Activated CD8-positive, alpha-beta T cell treated with anti-CD3 and anti-CD28 coated beads for 36 hours (primary cell): ENCODE results near the gene PDZD2. TPM values are rescaled to one million over a fixed set of nuclear protein-coding genes. Genes with fewer than 3 reads are reported as not detected.
"Not testable (repeated sequence)": the region's sequence is repeated elsewhere in the genome, so short reads cannot be mapped to it uniquely, and the experiment has no call there.

Experiments
- ATAC-seq: fragments of 200-7000 bp; cut with Tn5 transposase; one replicate; pipeline ENCODE4 v1.10.0; 2021; ENCODE audit warnings: mild to moderate bottlenecking, moderate library complexity
- CTCF ChIA-PET: fragments of 350-600 bp; sonication (Branson Sonifier 250); formaldehyde crosslinking; loops from one replicate; lab custom pipeline; 2021; ENCODE audit warnings: antibody characterized with exemption; lab: Charles Lee
- POLR2A ChIA-PET: fragments of 350-600 bp; sonication (Branson Sonifier 250); formaldehyde crosslinking; loops from one replicate; lab custom pipeline; 2021; ENCODE audit warnings: antibody characterized with exemption; lab: Charles Lee
- DNase-seq: peaks from one replicate; pipeline ENCODE4 v3.0.0-alpha.2; 2020
- H3K27ac Mint-ChIP-seq: one replicate; pipeline ENCODE4 v1.8.0; 2021; ENCODE audit warnings: mild to moderate bottlenecking, mixed read lengths
- H3K27me3 Mint-ChIP-seq: one replicate; pipeline ENCODE4 v1.8.0; 2021; ENCODE audit warnings: mixed read lengths
- H3K36me3 Mint-ChIP-seq: one replicate; pipeline ENCODE4 v1.8.0; 2021; ENCODE audit warnings: low read depth, mixed read lengths
- H3K4me1 Mint-ChIP-seq: one replicate; pipeline ENCODE4 v1.8.0; 2021; ENCODE audit warnings: low read depth, mixed read lengths
- H3K4me3 Mint-ChIP-seq: one replicate; pipeline ENCODE4 v1.8.0; 2021; ENCODE audit warnings: mild to moderate bottlenecking, moderate library complexity, mixed read lengths
- H3K9me3 Mint-ChIP-seq: one replicate; pipeline ENCODE4 v1.8.0; 2021; ENCODE audit warnings: mixed read lengths
- CTCF ChIP-seq: fragments of 200-600 bp; IDR thresholded peaks from one replicate; pipeline ENCODE4 v1.8.0; 2022; ENCODE audit warnings: antibody characterized with exemption, mild to moderate bottlenecking
- intact Hi-C: fragments of 100-400 bp; cut with micrococcal nuclease; formaldehyde crosslinking; loops from one replicate; pipeline ENCODE4 v1.10.0; 2022
- total RNA-seq, 2 experiments: library from RNA; stranded (reverse); gene quantifications; one replicate each; pipeline ENCODE4 v1.2.3, GENCODE V29; 2021

The PDZD2 gene
- total RNA-seq, 2 experiments from 2014 or later = not detected

GRCh38 chr5:32116574-32117313 is 477.8 kb downstream of the PDZD2 start:
- DNase-seq (no peak), ATAC-seq (peak; percentile 13)
- POLR2A ChIA-PET = no interaction called here
- intact Hi-C loops = no loop called here
- H3K4me3 Mint-ChIP-seq = peak overlapping the region; percentile 38
- CTCF ChIA-PET = interaction anchor here (0.7 to 1.1 kb wide), 2 partner anchors 116 to 212 kb away, joined by 3 to 5 read pairs; no protein-coding TSS in a partner anchor
- no peaks in the 10 kb centered on the region for H3K27me3 Mint-ChIP-seq
- peaks cover 52% of the 10 kb centered on the region for H3K36me3 Mint-ChIP-seq
- peak overlapping the region; percentile 86 for H3K27ac Mint-ChIP-seq
- H3K4me1 Mint-ChIP-seq = peaks cover 44% of the 10 kb centered on the region
- no peaks in the 10 kb centered on the region for H3K9me3 Mint-ChIP-seq
- TF ChIP-seq CTCF = no peak

DNA sequence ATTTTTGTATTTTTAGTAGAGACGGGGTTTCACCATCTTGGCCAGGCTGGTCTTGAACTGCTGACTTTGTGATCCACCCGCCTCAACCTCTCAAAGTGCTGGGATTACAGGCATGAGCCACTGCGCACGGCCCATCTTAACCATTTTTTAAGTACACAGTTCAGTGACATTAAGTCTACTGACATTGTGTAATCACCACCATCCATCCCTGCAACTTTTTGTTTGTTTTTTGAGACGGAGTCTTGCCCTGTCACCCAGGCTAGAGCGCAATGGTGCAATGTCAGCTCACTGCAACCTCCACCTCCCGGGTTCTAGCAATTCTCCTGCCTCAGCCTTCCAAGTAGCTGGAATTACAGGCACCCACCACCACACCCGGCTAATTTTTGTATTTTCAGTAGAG is 480.0 kb downstream of the PDZD2 start:
- H3K9me3 Mint-ChIP-seq, POLR2A ChIA-PET, H3K4me3 Mint-ChIP-seq, intact Hi-C loops, DNase-seq, ATAC-seq, H3K27me3 Mint-ChIP-seq, H3K27ac Mint-ChIP-seq: not testable (repeated sequence)
- Mint-ChIP-seq H3K4me1 (peaks cover 61% of the 10 kb centered on the region), H3K36me3 (peaks cover 49% of the 10 kb centered on the region)
- CTCF ChIA-PET = interaction anchor here (1.0 kb wide), 1 partner anchor 53 kb away, joined by 3 read pairs; no protein-coding TSS in a partner anchor

- POLR2A ChIA-PET = no interaction called here
- H3K27me3 Mint-ChIP-seq = no peaks in the 10 kb centered on the region
- H3K9me3 Mint-ChIP-seq = no peaks in the 10 kb centered on the region
- no peak for TF ChIP-seq CTCF
- no peak overlapping the region for H3K4me3 Mint-ChIP-seq
- peaks cover 57% of the 10 kb centered on the region for H3K4me1 Mint-ChIP-seq
- intact Hi-C loops = no loop called here
- DNase-seq (no peak), ATAC-seq (no peak)
- CTCF ChIA-PET = no interaction called here
- peak overlapping the region; percentile 24 for H3K27ac Mint-ChIP-seq
- H3K36me3 Mint-ChIP-seq = peaks cover 42% of the 10 kb centered on the region
Observed at GRCh38 chr5:32123058-32123805, 484.3 kb downstream of the PDZD2 start.

- H3K27ac Mint-ChIP-seq = no peak overlapping the region
- POLR2A ChIA-PET = no interaction called here
- no peak for TF ChIP-seq CTCF
- CTCF ChIA-PET = no interaction called here
- H3K4me3 Mint-ChIP-seq = no peak overlapping the region
- ATAC-seq = no peak
- H3K27me3 Mint-ChIP-seq = no peaks in the 10 kb centered on the region
- intact Hi-C loops = no loop called here
- DNase-seq = no peak
- H3K9me3 Mint-ChIP-seq = no peaks in the 10 kb centered on the region
- peaks cover 45% of the 10 kb centered on the region for H3K36me3 Mint-ChIP-seq
- H3K4me1 Mint-ChIP-seq = peaks cover 62% of the 10 kb centered on the region
Observed at GRCh38 chr5:32123889-32124676, 485.2 kb downstream of the PDZD2 start.

- intact Hi-C loops = no loop called here
- no peak for DNase-seq
- ATAC-seq = no peak
- Mint-ChIP-seq H3K9me3 (no peaks in the 10 kb centered on the region), H3K4me3 (no peak overlapping the region), H3K27me3 (no peaks in the 10 kb centered on the region), H3K36me3 (peaks cover 50% of the 10 kb centered on the region), H3K27ac (peak overlapping the region; percentile 59), H3K4me1 (peaks cover 72% of the 10 kb centered on the region)
- POLR2A ChIA-PET = no interaction called here
- CTCF ChIA-PET = interaction anchor here (1.4 to 1.7 kb wide), 2 partner anchors 11 to 157 kb away, joined by 3 to 4 read pairs; no protein-coding TSS in a partner anchor
- TF ChIP-seq CTCF = no peak
Observed at GRCh38 chr5:32126691-32127090, 487.8 kb downstream of the PDZD2 start.
